GM13976 (cell line): ENCODE data around the gene KCNH4.

ENCODE experiments used
- DNase-seq: peaks from one replicate; pipeline ENCODE4 v3.0.0; 2012; ENCODE audit warnings: low spot score
- CTCF ChIP-seq: IDR thresholded peaks from 2 replicates; pipeline ENCODE4 v1.5.1; 2012; ENCODE audit warnings: borderline replicate concordance, mild to moderate bottlenecking; ENCODE audit not compliant: insufficient read depth; ENCODE audit errors: extremely low read depth, missing control alignments, control extremely low read depth
- in situ Hi-C: fragments of 300-500 bp; cut with MboI; formaldehyde crosslinking; loops from one replicate; pipeline ENCODE4 v1.12.0; 2022; ENCODE audit warnings: low sequenced_read_pairs, mixed read lengths, inconsistent platforms; ENCODE audit not compliant: unreplicated experiment

The KCNH4 gene

GRCh38 chr17:42122371-42123303, 58.3 kb downstream of the KCNH4 start, which contains the start of gene HSPB9:
Gene HSPB9, plus strand, starts transcription at chr17:42122804. Its CDS starts 47 bp downstream, at chr17:42122851.
- no peak for TF ChIP-seq CTCF
- in situ Hi-C loops = no loop called here
- DNase-seq = no peak

DNA sequence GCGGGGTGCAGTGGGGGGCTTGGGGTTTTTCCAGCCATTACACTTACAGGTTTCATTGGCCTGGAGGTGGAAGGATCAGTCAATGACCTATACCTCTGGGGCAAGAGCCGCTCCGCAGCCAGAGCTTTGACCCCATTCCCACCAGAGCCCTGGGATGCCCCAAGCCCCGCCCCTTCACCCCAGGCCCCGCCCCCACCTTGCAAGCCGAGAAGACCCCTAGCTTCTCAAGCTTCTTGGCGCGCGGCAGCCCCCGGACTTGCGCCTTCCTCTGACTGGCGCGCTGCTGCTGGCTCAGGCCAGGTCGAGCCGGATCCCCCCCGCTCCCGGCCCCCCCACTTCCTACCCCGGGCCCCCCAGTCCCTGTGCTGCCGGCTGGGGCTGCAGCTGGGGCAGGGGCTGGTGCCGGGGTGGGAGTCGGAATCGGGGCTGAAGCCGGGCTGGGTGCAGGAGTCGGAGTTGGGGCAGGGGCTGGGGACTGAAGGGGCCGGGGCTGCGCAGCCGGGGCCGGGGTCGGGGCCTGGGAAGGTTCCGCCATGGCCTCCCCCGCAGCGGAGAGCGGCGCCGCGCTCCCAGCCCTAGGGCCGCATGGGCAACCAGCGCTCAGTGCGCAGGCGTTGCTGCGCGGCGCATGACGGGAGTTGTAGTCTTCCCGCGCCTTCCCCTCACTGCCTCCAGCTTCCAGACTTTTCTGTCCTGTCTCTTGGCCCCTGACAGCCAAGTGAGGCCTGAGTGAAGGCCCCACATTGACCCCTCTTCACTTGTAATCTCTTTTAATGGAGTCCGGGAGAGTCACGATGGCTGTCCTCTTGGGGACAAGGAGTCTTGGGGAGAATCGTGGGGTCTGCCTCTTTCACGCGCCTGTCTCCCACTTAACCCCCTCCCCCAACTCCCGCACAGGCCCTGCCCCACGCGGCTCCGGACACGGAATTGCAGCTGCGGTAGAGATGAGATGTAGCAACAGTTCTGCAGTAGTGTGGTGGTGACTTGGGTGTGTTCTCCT, 59.9 kb downstream of the KCNH4 start, which contains the start of gene KAT2A:
KAT2A (minus strand) TSS at position 598 of the 1,000 bp plus-strand sequence; CDS start at position 535, 63 bp downstream.
- in situ Hi-C loops = no loop called here
- TF ChIP-seq CTCF = no peak
- peak; percentile 95 for DNase-seq

- in situ Hi-C loops = no loop called here
- TF ChIP-seq CTCF = no peak
- DNase-seq = no peak
Measured at GRCh38 chr17:42120161-42120769, 60.7 kb downstream of the KCNH4 start.

DNA sequence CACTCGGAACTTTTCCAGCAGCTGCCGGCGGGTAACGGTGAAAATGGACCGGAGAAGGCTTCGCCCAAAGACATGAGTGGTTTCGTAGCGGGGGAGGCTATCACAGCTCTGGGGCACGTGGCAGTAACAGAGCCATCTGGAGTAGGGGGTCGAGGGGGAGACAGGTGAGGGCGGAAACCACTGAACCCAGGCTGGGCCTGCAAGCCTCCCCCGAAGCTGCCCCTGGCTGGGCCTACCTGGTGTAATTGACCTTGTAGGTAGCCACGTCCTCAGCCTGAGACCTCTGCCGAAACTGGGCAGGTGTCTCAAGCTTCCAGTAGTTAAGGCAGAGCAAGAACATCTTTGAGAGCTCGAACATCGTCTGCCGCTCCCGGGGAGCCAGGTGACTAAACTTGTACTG, 61.6 kb downstream of the KCNH4 start:
- TF ChIP-seq CTCF = no peak
- in situ Hi-C loops = loop anchor here (10.0 kb wide), 1 partner anchor 154 kb away; the partner anchor contains the start of gene CNP
- DNase-seq = no peak

GRCh38 chr17:42118545-42118944, 62.4 kb downstream of the KCNH4 start:
- TF ChIP-seq CTCF = peak; percentile 47
- peak; percentile 67 for DNase-seq
- in situ Hi-C loops = loop anchor here (10.0 kb wide), 1 partner anchor 154 kb away; the partner anchor contains the start of gene CNP
